HG02798 (cell line): Measurements from ENCODE around the gene FOLR3.
"Not testable (repeated sequence)": the region's sequence is repeated elsewhere in the genome, so short reads cannot be mapped to it uniquely, and the experiment has no call there.

Experiments
- ATAC-seq: cut with Tn5 transposase; IDR thresholded peaks from one replicate; pipeline ENCODE4 v1.9.1; 2021; ENCODE audit warnings: mild to moderate bottlenecking; ENCODE audit not compliant: unreplicated experiment, poor library complexity

Gene FOLR3

DNA sequence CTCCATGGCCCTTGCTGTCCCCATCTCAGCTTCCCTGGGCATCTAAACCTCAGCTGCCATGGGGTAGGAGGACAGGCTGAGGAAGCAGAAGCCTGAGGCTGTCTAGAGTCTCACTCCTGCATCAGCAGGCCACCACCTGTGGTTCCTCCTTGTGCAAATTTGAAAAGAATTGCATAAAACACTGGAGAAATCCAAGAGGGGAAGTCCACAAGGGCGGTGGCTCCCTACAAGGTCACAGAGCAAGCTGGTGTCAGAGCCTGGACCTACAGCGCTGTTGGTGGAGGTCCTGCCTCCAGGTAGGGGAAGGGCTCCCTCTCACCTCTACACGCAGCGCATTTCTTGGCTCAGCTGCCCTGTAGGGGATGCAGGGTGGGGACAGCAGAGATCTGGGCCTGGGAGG is at the start of gene FOLR3:
Gene FOLR3 (plus strand): TSS at position 253 of the 400 bp plus-strand sequence. CDS start 228 bp downstream, outside the sequence.
- not testable (repeated sequence) for ATAC-seq

DNA sequence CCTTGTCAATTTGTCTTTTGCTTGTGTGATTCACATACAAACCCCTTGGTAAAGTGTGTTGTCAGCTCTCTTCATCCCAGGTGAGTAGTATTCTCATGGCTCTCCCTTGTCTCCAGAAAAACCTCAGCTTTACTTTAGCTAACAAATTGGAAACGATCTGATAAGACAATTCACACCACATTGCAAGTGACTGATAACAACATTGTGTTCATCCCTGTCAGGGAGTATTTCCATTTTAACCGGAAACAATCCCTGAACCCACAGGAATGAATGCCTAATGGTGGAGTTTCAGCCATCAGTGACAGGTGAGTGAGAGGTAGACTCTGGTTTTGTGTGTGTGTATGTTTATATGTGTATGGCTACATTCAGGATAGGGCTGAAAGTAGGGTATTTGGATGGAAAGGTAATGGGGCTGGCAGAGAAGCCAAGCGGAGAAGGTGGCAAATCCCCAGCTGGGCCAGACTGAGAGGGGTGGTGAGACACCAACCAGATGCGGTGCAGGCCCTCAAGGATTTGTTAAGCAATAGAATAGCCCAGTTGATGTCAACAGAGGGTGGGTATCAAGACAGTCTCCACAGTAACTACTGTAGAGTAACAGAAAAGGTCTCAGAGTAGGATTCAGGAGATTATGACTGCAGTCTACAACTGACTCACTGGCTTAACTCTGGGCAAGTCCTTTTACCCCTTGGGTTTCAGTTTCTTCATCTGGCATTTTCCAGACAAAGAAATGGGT is 47.3 kb upstream of the FOLR3 start:
- no peak for ATAC-seq

DNA sequence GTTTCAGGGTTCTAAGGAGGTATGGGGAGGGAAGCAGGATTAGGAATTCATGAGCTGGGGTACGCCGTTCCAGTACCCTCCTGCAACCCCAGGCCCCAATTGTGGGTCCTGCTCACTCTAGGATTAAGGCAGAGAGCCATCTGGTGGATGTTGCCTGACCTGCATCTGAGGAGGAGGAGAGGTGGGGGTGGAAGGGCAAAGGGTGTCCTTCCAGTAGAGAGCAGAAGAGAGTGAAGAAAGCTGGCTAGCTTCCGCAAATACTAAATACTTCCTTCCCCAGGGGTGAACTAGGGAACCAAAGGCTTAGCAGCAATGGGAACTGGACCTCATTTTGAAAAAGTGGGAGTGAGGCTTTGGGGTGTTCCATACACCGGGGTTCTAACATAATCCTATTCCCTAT is 44.2 kb upstream of the FOLR3 start:
- ATAC-seq = peak; percentile 61

DNA sequence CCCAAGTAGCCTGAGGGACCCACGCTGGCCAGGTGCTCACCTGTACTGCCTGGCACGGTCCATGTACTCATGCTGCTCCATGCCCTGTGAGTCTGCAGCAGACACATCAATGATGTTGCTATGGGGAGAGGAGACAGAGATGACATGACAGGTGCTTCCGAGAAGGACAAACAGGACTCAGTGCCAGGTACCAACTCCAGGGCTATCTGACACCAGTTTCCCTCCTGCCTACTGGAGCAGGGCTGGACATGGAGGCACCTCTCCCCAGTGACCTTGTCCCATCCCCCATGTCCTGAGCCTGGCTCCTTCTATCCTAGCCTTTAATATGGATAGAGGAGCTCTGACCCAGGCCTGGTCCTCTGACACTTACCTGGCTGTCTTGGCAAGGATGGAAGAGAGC is 36.8 kb upstream of the FOLR3 start:
- no peak for ATAC-seq

DNA sequence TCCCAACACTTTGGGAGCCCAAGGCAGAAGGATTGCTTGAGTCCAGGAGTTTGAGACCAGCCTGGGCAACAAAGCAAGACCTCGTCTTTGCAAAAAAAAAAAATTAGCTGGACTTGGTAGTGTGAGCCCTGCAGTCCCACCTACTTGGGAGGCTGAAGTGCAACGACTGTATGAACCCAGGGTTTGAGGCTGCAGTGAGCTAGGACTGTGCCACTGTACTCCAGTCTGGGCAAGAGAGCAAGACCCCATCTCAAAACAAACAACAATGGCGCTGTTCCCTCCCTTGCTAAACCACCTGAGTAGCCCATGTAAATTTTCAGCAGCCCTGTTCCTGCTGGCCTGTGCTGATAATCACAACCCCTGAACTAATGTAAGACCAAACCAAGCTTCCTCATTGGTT is 35.5 kb upstream of the FOLR3 start:
- no peak for ATAC-seq

DNA sequence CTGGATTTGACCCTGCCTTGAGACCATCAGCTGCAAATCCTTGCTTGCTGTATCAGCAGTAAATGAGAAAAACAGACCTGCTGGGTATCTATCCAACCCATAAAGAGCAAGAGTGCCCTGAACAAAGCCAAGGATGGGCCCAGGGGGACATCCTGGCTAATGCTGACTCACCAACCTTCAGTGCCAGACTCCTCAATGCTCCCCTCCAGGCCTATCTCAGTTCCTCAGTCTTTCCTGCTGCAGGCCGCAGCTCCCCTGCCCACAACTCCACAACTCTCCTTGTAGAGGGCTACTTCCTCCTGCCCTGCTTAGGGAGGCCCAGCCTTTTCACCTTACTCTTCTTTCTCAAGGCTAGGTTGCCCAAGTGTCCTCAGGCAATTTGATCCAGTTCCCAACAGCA is 35.1 kb upstream of the FOLR3 start:
- no peak for ATAC-seq

DNA sequence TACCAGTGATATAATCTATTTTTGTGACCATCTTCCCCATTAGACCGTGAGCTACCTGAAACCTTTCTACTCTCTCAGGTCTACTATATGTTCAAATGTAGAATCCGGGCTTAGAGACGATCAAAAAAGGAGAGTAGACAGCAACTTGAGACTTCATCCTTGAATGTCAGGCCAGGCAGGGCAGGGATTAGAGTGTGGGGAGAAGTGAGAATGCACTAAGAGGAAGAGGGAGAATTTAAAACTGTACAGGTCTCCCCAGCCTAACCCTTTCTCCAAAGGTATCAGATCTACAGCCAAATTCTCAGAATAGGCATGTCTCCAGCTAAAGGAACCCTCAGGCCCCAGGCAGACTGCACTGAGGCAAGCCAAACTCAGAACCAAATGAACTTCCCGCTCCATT is 33.4 kb upstream of the FOLR3 start:
- no peak for ATAC-seq

DNA sequence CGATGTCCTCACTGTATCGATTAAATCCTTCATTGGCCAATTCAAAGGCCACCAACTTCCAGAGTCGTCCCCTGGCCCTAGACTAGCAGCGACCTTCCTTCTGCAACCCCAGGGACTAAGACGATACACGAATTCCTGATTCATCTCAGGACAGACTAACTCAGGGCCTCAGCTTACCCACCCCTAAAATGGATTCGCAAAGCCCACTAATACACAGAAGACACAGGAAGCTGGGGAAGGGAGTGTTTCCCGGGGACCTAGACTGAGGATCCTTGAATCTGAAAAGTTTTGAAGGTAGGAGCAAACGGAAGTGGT is 32.9 kb upstream of the FOLR3 start:
- no peak for ATAC-seq

DNA sequence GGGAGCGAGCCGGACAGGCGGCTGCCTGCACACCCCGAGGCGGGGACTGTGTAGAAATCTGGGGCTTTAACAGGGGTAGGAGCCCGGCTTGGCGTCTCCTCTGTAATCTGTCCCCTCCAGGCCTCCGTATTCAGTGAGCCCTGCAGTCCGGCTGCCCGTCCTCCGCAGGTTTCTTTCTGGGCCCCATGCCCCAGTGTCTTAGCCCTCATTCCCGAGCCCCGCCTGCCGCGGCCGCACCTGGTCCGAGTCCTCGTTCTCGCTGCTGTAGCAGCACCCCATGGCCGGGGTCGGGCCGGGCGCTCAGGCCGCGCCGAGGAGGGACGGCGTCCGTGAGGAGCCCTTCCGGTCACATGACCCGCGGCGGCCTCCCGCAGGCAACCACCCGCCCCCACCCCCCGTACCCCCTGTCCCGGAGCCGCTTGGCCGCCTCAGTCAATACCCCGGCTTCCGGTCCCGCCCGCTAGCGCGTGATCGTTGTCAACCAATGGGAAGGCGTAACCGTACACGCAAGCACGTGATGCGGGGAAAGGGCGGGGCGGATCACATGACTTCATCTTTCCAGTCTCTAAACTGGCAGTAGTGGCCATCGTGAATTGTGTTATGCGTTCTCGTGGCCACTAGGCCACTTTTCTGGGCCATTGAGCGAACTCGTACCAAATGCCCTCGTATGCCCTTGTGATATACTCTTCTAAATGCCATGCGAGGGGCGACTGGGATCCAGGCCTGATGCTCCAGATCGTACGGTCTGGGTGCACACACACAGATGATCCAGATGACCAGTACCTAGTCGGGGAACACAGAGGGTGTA is 32.4 kb upstream of the FOLR3 start, which contains the start of gene LAMTOR1:
Gene LAMTOR1 (minus strand): TSS at position 352 of the 808 bp plus-strand sequence. CDS start 73 bp downstream, at position 279.
- peak; percentile 95 for ATAC-seq

DNA sequence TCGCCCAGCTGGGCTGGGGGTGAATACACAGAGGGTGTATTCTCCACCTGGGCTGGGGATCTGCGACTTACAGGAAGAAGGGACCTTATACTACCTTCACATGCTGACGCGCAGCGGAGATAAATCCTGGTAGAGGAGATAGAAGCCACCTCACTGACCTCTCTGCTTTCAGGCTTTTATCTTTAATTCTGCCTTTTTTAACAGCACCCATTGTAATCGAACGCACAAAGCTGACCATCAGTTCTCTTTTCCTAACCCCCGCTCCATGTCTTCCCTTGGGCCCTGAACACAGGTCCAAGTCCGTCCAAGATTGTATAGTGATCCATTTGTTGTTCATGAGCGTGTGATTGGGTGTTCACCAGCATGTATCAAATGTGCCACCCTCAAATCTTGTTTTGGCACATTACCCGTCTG is 31.8 kb upstream of the FOLR3 start:
- ATAC-seq = no peak

DNA sequence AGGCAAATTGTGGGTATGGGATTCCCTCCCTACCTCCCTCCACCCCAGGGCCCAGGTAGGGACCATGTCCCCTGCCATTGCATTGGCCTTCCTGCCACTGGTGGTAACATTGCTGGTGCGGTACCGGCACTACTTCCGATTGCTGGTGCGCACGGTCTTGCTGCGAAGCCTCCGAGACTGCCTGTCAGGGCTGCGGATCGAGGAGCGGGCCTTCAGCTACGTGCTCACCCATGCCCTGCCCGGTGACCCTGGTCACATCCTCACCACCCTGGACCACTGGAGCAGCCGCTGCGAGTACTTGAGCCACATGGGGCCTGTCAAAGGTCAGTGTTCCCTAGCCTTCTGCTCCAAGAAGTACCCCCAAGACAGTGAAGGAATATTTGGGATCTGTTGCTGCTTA is 29.6 kb upstream of the FOLR3 start, which contains the start of gene TOMT:
Gene TOMT (plus strand): TSS at position 37 of the 400 bp plus-strand sequence. CDS start 28 bp downstream, at position 65.
- ATAC-seq = no peak

DNA sequence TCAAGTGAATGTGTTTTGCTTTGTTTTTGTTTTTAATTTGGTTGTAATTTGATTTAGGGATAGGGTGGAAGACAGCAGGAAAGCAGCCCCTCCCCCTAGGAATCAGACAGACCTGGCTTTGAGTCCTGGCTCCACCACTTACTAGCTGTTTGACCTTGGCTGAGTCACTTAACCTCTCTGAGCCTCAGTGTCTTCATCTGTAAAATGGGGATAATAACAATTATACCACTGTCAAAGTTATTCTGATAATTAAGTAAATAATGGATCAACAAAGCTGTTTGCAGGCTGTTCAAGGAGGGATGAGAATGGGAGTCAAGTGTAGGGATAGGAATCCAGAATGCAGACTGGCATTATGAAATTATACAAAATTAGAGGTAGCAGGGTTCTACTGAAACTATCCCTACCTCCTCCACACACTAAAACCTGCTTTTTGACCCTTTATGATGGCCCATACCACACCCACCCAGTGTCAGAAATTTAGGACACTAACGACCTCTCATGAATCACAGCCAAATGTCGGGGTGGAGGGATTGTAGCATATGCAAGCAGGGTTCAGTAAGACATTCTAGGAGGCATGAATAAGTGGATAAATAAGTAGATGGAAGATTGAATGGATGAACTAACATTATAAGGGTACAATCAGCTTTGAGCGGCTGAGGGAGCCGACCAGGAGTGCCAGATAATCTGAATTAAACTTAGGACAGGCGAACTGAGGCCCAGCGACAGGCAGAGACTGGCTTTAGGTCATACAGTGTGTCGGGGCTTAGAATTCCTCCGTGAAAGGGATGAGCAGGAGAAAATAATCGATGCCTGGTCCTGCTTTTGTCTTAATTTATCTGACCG is 24.0 kb upstream of the FOLR3 start:
- no peak for ATAC-seq

DNA sequence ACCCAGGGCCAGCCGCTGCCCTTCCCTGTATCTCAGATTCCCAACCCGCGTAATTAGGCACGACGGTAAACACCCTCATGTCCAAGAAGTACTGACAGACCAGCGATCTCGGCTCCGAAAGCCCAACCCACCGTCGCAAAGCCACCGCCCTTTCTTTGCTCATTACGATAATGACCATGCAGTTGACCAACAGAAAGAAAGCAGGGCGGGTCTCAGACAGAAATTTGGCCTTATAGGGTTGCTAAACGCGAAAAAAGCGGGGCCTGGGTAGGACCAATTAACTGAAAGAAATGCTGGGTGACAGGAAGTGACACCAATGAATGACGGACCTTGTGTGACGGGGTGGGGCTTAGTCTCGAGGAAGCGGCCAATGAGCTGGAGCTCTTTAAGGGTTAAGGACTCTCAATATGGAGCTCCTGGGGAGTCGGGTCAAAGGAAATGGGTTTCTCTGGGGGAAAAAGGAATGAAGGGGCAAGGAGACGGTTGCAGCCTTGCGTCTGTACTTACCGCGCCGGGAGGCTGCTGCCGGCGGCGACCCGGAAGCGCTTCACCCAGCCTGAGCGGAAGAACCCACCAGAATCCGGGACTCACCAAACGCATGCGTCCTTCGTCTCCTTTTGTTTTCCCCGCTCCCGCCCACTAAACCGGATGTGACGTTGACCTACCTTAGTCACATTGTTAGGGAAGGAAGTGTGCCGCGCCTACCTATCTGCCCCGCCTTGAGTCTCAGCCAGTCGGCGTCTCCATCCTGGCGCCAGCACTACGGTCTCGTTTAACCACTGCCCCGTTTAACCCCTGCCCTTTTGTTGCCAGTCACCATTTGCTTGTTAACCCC is 23.2 kb upstream of the FOLR3 start, which contains the start of gene ANAPC15:
Gene ANAPC15 (minus strand): TSS at position 553 of the 835 bp plus-strand sequence. CDS start 1,419 bp downstream, outside the sequence.
- peak; percentile 92 for ATAC-seq

DNA sequence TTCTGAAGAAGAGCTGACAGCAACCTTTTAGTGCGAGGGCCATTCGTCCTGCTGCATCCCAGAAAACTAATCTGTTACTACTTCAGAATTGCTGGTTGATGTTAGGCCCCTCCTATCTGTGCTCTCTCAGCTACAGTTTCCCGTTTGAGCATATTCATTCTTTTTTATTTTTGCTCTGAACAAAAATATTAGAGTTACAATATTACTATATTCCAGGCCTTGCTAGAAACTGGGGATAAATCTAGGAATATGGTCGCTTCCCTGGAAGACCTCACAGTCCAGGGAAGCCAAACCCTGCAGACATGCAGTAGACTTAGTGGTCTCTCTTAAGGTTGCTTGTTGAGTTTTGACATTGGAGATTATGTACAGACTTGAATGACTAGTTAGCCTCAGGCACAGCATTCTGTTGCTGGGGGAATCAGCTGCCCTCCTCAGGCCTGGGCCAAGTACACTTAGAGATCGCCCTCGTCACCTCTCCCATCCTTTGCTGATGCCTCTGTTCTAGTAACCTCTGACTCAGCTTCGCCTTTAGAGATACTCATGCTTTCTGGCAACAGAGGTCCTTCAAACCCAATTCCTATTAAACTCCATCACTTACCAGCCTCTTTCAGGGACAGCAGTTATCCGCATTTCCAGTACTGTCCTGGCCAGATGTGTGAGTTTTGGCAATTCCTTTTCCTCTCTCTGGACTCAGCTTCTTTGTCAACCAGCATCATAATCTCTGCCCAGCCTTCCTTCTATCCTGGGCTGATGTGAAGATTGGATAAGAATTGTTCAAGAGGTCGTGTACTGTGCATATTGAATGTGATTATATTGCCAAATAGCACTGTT is 22.3 kb upstream of the FOLR3 start:
- ATAC-seq = no peak

DNA sequence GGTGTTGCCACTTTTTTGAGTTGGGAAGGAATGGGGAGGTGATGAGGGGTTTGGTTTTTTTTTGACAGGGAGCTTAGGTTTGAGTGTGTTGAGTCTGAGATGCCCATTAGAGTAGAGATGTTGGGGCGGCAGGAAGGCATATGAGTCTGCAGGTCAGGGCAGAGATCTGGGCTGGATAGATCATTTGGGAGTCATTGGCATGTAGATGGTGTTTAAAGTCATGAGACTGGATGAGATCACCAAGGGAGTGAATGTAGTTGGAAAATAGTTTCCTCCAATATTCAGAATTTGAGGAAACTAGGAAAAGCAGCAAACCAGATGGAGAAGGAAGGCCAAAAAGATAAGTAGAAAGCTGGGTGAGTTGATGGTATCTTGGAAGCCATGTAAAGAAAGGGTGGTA is 21.0 kb upstream of the FOLR3 start:
- ATAC-seq = no peak

DNA sequence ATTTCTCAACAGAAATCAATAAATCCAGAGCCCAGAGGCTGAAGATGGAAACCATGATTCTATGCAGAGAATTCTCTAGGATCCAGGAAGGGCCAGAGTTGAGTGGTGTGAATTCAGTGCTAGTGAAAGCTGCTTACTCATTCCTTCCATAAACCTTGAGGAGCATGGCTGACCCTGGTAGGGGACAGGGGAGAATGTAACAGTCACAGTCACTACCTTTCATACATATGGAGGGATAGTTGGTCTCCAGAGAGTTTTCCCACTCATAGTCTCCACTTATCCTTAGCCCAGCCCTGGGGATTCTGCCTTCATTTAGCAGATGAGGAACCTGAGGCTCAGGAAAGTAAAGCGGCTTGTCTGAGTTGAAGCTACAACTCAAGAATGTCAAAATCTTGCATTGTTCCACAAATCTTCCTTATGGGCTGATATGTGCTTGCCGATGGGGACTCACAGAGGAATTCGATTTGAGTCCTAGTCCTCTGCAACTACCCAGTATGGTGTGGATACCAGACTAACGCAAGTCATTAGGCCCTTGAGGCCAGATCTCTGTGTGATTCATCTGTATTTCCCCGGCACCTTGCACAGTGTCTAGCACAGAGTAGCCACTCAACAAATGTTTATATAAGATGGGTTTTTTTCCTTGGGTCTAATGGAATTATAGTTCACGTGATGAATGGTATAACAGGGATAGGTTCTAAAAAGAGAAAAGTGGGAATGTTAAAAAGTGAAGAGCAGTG is 19.3 kb upstream of the FOLR3 start:
- ATAC-seq = no peak

DNA sequence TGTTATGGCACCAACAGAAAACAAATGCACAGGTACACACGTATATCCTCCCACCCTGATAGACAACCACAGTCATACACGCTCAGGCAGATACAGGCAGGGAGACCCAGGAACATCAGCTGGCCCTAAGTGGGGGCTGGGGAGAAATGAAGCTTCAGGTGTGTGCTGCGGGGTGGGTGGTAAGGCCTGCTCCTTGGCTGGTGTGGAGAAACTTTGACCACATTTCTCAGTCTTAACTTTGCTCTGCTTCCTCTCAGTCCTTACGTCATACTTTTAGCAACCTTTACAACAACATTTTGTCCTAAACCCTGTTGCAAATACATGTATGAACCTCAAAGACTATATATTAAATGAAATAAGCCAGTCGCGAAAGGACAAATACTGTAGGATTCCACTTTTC is 16.3 kb upstream of the FOLR3 start:
- ATAC-seq = no peak

DNA sequence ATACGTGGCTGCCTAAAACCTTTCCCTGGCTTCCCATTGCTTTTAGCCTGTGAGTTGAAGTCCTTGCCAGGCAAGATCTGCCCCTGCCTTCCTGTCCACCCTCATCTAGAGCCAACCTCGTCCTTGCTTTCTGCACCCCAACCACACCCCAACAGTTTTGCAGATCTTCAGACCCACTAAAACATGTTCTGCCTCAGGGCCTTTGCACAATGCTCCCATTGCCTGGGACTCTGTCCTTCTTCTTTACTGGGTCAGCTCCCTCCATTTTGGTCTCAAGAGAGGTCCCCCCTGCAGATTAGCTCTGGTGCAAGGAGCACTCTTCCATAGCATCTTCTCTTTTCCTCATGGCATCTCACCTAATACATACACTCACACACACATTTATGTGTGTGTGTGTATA is 14.6 kb upstream of the FOLR3 start:
- no peak for ATAC-seq
